Smooth muscle cell (in vitro differentiated cells): ENCODE measurements around the gene ZCWPW1. TPM values are rescaled to one million over a fixed set of nuclear protein-coding genes. Genes with fewer than 3 reads are reported as not detected.

Experiments
- DNase-seq: peaks from one replicate; lab custom pipeline; 2025; ENCODE audit not compliant: unreplicated experiment; lab: John Stamatoyannopoulos, UW
- H2AFZ ChIP-seq: fragments of 200-600 bp; sonication (generic); 2 replicates; pipeline ENCODE4 v1.6.0; 2016; ENCODE audit warnings: antibody characterized with exemption, low read depth, mild to moderate bottlenecking
- H3F3A ChIP-seq: fragments of 200-600 bp; sonication (generic); 2 replicates; pipeline ENCODE4 v1.6.0; 2017; ENCODE audit warnings: antibody characterized with exemption, low read depth
- H3K27ac ChIP-seq: fragments of 200-600 bp; sonication (generic); 2 replicates; pipeline ENCODE4 v1.5.1; 2016; ENCODE audit warnings: low read depth, mild to moderate bottlenecking
- H3K27me3 ChIP-seq: fragments of 200-600 bp; sonication (generic); 2 replicates; pipeline ENCODE4 v1.6.1; 2016; ENCODE audit warnings: low read depth, mild to moderate bottlenecking
- H3K36me3 ChIP-seq: fragments of 200-600 bp; sonication (generic); 2 replicates; pipeline ENCODE4 v1.5.1; 2016; ENCODE audit warnings: low read depth
- H3K4me1 ChIP-seq: fragments of 200-600 bp; sonication (generic); 2 replicates; pipeline ENCODE4 v1.5.1; 2016; ENCODE audit warnings: low read depth
- H3K4me2 ChIP-seq: fragments of 200-600 bp; sonication (generic); 2 replicates; pipeline ENCODE4 v1.6.0; 2016; ENCODE audit warnings: mild to moderate bottlenecking
- H3K4me3 ChIP-seq: fragments of 200-600 bp; sonication (generic); 2 replicates; pipeline ENCODE4 v1.5.1; 2016; ENCODE audit warnings: mild to moderate bottlenecking
- H3K79me2 ChIP-seq: fragments of 200-600 bp; sonication (generic); 2 replicates; pipeline ENCODE4 v1.6.0; 2016; ENCODE audit warnings: low read depth, mild to moderate bottlenecking
- H3K9ac ChIP-seq: fragments of 200-600 bp; sonication (generic); 2 replicates; pipeline ENCODE4 v1.6.0; 2016; ENCODE audit warnings: low read depth
- H3K9me3 ChIP-seq: fragments of 200-600 bp; sonication (generic); replicated peaks from 2 replicates; pipeline ENCODE4 v1.5.1; 2016; ENCODE audit warnings: low read depth
- H4K20me1 ChIP-seq: fragments of 200-600 bp; sonication (generic); 2 replicates; pipeline ENCODE4 v1.6.0; 2016; ENCODE audit warnings: low read depth
- WGBS: methylation state at CpG from one replicate; pipeline ENCODE4 v1.1.7; 2016; ENCODE audit warnings: low lambda C conversion rate; 5-methylcytosine and 5-hydroxymethylcytosine counted together
- polyA plus RNA-seq: library from polyadenylated mRNA; unstranded; fragments of >200 nt; fragmentation: Nextera tagmentation; extraction: Ambion mirVana; gene quantifications from 2 replicates; pipeline ENCODE4 v1.2.1, GENCODE V29; 2016
- total RNA-seq: library from RNA; depleted of rRNA; stranded (reverse); fragments of >200 nt; gene quantifications from 2 replicates; pipeline ENCODE4 v1.2.3, GENCODE V29; 2014
- TF ChIP-seq, protein P1 (sequence below): fragments of 200-600 bp; sonication (generic); IDR thresholded peaks from 2 replicates; pipeline ENCODE4 v1.5.1; 2017; ENCODE audit warnings: borderline replicate concordance, mild to moderate bottlenecking, antibody characterized with exemption; ENCODE audit not compliant: insufficient read depth, poor library complexity, severe bottlenecking

The ZCWPW1 gene
- total and polyA plus RNA-seq, 2 experiments from 2014 or later, result 3.9 to 5.3 TPM

DNA sequence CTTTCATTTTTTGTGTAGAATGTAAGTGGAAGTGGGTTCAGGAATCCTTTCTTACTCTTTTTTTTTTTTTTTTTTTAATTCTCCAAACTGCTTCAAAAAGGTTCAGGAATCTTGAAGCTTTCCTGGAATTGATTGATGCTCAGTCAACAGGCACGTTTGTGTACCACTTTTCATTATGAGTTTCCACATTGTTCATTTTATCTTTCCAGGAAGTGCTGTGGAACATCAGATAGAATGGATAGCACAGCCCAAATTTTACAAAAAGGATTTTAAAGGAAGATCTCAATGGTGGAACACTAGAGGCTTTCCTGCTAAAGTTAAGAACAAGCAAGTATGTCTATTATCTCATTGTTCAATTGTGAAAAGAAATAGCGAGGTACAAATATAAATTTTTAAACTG is 9.7 kb upstream of the ZCWPW1 start:
- 82% methylated on average over 2 of the region's 2 CpGs for WGBS
- no peak overlapping the region for H3K27ac ChIP-seq
- no peak overlapping the region for H3K4me2 ChIP-seq
- no peaks in the 10 kb centered on the region for H3K27me3 ChIP-seq
- H3K4me3 ChIP-seq, result no peak overlapping the region
- H3K4me1 ChIP-seq, result peaks cover 9% of the 10 kb centered on the region
- peaks cover 6% of the 10 kb centered on the region for H4K20me1 ChIP-seq
- H2AFZ ChIP-seq, result no peak overlapping the region
- H3K9ac ChIP-seq, result no peak overlapping the region
- TF ChIP-seq, protein P1, sequence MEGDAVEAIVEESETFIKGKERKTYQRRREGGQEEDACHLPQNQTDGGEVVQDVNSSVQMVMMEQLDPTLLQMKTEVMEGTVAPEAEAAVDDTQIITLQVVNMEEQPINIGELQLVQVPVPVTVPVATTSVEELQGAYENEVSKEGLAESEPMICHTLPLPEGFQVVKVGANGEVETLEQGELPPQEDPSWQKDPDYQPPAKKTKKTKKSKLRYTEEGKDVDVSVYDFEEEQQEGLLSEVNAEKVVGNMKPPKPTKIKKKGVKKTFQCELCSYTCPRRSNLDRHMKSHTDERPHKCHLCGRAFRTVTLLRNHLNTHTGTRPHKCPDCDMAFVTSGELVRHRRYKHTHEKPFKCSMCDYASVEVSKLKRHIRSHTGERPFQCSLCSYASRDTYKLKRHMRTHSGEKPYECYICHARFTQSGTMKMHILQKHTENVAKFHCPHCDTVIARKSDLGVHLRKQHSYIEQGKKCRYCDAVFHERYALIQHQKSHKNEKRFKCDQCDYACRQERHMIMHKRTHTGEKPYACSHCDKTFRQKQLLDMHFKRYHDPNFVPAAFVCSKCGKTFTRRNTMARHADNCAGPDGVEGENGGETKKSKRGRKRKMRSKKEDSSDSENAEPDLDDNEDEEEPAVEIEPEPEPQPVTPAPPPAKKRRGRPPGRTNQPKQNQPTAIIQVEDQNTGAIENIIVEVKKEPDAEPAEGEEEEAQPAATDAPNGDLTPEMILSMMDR, result no peak
- no peaks in the 10 kb centered on the region for H3K9me3 ChIP-seq
- peaks cover 13% of the 10 kb centered on the region for H3K79me2 ChIP-seq
- peaks cover 15% of the 10 kb centered on the region for H3F3A ChIP-seq
- no peak for DNase-seq
- H3K36me3 ChIP-seq, result no peaks in the 10 kb centered on the region

DNA sequence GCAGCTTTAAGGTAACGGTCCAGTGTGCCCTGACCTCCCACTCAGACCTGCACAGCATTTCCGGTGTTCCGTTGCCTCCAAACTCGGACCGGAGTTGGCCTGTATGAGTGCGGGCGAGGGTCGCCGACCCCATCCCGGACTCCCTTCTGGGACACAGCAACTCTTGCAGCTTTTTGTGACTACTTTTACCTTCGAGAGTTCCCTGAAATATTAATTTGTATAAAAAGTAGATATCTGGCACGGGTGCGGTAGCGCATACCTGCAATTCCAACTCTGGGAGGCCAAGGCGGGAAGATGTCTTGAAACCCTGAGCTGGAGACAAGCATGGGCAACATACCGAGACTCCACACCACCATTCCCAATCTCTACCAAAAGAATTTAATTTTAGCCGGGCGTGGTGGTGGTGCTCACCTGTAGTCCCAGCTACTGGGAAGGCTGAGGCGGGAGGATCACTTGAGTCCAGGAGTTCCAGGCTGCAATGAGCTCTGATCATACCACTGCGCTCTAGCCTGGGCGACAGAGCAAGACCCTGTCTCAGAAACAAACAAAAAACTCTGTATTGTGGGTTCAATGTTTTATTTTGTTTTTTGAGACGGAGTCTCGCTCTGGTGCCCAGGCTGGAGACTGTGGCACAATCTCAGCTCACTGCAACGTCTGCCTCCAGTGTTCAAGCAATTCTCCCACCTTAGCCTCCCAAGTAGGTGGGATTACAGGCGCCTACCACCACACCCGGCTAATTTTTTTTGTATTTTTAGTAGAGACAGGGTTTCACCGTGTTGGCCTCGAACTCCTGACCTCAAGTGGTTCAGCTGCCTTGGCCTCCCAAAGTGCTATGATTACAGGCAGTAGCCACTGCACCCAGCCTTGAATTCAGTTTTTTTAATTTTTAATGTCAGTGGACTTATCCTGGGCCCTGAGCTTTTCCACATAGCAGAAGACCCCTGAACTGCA is 8.9 kb upstream of the ZCWPW1 start:
- TF ChIP-seq, protein P1, result no peak
- 98% methylated on average over 28 of the region's 28 CpGs for WGBS
- Histone ChIP-seq H3K4me3 (peak overlapping the region; percentile 90), H3K27ac (no peak overlapping the region), H3K79me2 (peaks cover 14% of the 10 kb centered on the region), H3K9ac (no peak overlapping the region), H4K20me1 (peaks cover 6% of the 10 kb centered on the region), H3K27me3 (no peaks in the 10 kb centered on the region), H3K9me3 (no peaks in the 10 kb centered on the region), H3F3A (peaks cover 15% of the 10 kb centered on the region), H3K4me2 (peak overlapping the region; percentile 98), H2AFZ (no peak overlapping the region), H3K4me1 (peaks cover 9% of the 10 kb centered on the region), H3K36me3 (no peaks in the 10 kb centered on the region)
- no peak for DNase-seq

DNA sequence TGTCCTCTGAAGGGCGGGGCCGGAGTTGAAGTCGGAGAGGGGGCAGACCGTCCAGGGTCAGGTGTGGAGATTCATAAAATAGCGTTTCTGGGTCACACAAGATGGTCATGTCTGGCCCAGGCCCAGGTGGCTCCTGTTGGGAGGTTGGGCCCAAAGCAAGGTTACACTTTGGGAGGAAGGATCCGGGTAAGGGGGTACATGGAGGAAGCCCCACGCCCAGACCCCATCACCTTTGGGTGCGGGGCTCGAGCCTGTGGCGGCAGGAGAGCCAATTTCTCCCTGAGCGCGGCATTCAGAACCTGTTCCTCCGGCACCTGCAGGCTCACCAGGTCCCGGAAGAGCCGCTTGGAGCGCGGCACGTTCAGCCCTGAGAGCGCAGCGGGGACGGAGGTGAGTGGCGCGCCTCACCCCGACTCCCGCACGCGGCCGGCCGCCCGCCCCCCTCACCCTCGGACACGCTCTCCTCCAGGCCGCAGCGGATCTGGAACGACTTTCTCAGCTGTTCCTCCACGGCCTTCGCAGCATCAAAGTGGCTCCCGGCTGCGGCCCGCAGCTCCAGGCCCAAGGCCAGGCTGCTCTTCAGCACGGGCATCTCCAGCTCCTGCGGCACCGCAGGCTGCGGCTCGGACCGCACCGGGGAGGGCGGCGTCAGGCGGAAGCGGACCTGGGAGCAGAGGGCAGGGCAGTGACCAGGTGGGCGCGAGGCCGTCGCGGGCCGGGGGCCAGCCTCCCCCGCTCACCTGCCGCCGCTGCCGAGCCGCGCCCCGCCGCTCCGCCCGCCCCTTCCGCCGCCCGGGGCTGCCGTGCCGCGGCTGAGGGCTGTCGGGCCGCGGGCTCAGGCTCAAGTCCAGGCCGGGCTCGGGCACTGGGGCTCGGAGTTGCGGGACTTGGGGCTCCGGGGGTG is 7.2 kb upstream of the ZCWPW1 start:
- H3K36me3 ChIP-seq, result no peaks in the 10 kb centered on the region
- no peaks in the 10 kb centered on the region for H3K27me3 ChIP-seq
- H4K20me1 ChIP-seq, result peaks cover 19% of the 10 kb centered on the region
- no peak overlapping the region for H2AFZ ChIP-seq
- H3K4me2 ChIP-seq, result peak overlapping the region; percentile 98
- peaks cover 24% of the 10 kb centered on the region for H3K4me1 ChIP-seq
- H3K9ac ChIP-seq, result peak overlapping the region; percentile 91
- H3K79me2 ChIP-seq, result peaks cover 32% of the 10 kb centered on the region
- peak overlapping the region; percentile 83 for H3K27ac ChIP-seq
- TF ChIP-seq, protein P1, result no peak
- H3K9me3 ChIP-seq, result no peaks in the 10 kb centered on the region
- H3F3A ChIP-seq, result peaks cover 15% of the 10 kb centered on the region
- peak overlapping the region; percentile 90 for H3K4me3 ChIP-seq
- 3% methylated on average over 42 of the region's 81 CpGs for WGBS
- DNase-seq, result no peak
